ENCODE data around the gene SUMO3.

SUMO3 gene

DNA sequence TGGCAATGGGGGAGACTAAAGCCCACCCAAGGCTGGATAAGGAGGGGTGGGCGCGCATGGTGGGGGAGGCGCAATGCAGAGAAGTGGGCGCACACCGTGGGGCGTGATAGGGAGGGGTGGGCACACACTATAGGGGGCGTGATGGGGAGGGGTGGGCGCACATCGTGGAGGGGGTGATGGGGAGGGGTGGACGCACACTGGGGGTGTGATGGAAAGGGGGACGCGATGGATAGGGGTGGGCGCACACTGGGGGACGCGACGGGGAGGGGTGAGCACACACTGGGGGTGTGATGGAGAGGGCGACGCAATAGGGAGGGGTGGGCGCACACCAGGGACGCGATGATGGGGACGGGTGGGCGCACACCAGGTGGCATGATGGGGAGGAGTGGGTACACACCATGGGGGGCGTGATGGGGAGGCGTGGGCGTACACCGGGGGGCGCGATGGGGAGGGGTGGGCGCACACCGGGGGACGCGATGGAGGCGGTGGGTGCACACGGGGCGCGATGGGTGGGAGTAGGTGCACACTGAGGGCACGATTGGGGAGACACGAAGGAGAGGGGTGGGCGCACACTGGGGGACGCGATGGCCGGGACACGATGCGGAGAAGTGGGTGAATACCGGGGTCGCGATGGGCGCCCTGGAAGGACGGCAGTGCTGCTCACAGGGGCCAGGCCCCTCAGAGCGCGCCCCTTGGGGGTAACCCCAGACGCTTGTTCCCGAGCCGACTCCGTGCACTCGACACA is 929 bp downstream of the SUMO3 start:
- no peaks in the 10 kb centered on the region for H4K20me1 ChIP-seq (ENCODE audit: low read depth, low read length)
- H3K4me3 ChIP-seq (ENCODE audit: insufficient read depth, low read length, poor library complexity, severe bottlenecking): peak overlapping the region; percentile 65
- peak overlapping the region; percentile 64 for H3K4me2 ChIP-seq (ENCODE audit: low read depth, low read length, poor library complexity, severe bottlenecking)
- H3K79me2 ChIP-seq (ENCODE audit: insufficient read depth, low read length): peaks cover 53% of the 10 kb centered on the region
- H3F3A ChIP-seq (ENCODE audit: insufficient read depth): 0 out of 2 replicates have a peak, but pooled peaks cover 3% of the 10 kb centered on the region
- no peaks in the 10 kb centered on the region for H3K36me3 ChIP-seq (ENCODE audit: low read length)
- H3K27ac ChIP-seq (ENCODE audit: low read depth, low read length): no peak overlapping the region
- H3K9me3 ChIP-seq (ENCODE audit: insufficient read depth, low read length): 0 out of 2 replicates have a peak, but pooled peaks cover 3% of the 10 kb centered on the region
- no peak overlapping the region for H3K9ac ChIP-seq (ENCODE audit: low read length)
- no peaks in the 10 kb centered on the region for H3K27me3 ChIP-seq (ENCODE audit: low read length)
- no peaks in the 10 kb centered on the region for H3K9me2 ChIP-seq (replicated peaks; ENCODE audit: insufficient read depth, low read length)
- TF ChIP-seq, protein P1, sequence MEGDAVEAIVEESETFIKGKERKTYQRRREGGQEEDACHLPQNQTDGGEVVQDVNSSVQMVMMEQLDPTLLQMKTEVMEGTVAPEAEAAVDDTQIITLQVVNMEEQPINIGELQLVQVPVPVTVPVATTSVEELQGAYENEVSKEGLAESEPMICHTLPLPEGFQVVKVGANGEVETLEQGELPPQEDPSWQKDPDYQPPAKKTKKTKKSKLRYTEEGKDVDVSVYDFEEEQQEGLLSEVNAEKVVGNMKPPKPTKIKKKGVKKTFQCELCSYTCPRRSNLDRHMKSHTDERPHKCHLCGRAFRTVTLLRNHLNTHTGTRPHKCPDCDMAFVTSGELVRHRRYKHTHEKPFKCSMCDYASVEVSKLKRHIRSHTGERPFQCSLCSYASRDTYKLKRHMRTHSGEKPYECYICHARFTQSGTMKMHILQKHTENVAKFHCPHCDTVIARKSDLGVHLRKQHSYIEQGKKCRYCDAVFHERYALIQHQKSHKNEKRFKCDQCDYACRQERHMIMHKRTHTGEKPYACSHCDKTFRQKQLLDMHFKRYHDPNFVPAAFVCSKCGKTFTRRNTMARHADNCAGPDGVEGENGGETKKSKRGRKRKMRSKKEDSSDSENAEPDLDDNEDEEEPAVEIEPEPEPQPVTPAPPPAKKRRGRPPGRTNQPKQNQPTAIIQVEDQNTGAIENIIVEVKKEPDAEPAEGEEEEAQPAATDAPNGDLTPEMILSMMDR (IDR thresholded peaks at IDR 0.05; ENCODE audit: insufficient read depth, low read length, poor library complexity, severe bottlenecking): no peak
- TF ChIP-seq EZH2phosphoT487 (conservative IDR thresholded peaks at IDR 0.05; ENCODE audit: low read length): no peak
- no peak overlapping the region for H2AFZ ChIP-seq (ENCODE audit: low read depth, low read length, severe bottlenecking)

DNA sequence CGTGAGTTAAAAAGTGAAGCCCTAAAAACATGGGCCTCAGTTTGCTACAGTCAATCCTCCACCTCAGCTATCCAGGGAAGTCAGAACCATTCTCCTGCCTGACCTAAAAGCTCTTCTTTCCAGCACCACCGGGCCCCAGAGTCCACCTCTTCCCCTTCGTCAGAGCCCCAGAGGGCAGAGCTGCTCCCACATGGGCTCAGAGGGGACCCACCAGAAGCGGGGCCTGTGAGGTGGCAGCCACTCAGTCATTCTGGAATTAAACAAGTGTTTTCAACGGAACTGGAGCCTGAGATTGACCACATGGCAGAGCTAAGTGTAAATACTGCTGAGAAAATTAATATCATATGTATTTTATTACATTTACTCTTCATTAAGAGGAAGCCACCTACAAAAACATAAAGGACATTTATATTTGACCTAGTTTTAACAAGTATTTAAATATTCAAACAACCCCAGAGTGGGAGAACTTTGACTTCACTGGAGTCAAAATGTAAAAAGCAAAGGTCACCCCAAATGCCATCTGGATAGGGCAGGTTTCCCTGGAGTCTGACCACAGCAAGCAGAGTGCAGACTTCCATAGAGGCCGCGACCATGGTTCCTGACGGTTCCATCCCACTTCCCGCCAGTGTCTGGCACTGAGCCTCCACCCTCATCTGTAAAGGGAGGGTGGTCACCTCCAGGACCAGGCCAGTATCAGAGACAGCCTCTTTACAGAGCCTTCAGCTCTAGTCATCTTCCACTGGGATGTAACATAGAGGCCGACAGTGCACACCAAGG is 1.8 kb downstream of the SUMO3 start:
- Histone ChIP-seq H3K79me2 (ENCODE audit: insufficient read depth, low read length) (peaks cover 61% of the 10 kb centered on the region), H4K20me1 (ENCODE audit: low read depth, low read length) (no peaks in the 10 kb centered on the region)

DNA sequence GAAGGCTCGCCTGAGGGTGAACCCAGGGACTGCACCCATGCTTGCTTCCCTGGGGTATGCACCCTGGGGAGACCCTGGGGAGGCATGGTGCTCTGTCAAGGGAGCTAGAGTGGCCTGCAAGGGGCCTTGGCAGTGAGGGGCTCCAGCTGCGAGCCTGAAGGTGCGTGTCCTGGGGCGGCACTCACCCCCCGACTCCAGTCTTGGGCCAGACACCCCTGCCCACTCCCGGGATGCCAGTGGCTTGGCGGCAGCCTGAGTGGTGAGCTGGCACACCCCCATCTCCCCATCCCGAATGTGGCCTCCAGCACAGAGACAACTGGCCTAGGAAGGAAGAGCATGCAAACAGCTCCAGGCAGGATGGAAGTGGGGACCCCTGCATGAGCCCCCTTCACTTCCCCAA is 2.6 kb downstream of the SUMO3 start:
- no peak for TF ChIP-seq EZH2phosphoT487 (conservative IDR thresholded peaks at IDR 0.05; ENCODE audit: low read length)
- Histone ChIP-seq H3K4me3 (ENCODE audit: insufficient read depth, low read length, poor library complexity, severe bottlenecking) (no peak overlapping the region), H3K9me3 (ENCODE audit: insufficient read depth, low read length) (no peaks in the 10 kb centered on the region), H3K27ac (ENCODE audit: low read depth, low read length) (no peak overlapping the region), H3F3A (ENCODE audit: insufficient read depth) (0 out of 2 replicates have a peak, but pooled peaks cover 3% of the 10 kb centered on the region), H3K79me2 (ENCODE audit: insufficient read depth, low read length) (peaks cover 63% of the 10 kb centered on the region), H4K20me1 (ENCODE audit: low read depth, low read length) (no peaks in the 10 kb centered on the region), H3K36me3 (ENCODE audit: low read length) (no peaks in the 10 kb centered on the region), H2AFZ (ENCODE audit: low read depth, low read length, severe bottlenecking) (no peak overlapping the region), H3K27me3 (ENCODE audit: low read length) (no peaks in the 10 kb centered on the region), H3K9ac (ENCODE audit: low read length) (no peak overlapping the region), H3K9me2 (replicated peaks; ENCODE audit: insufficient read depth, low read length) (no peaks in the 10 kb centered on the region), H3K4me2 (ENCODE audit: low read depth, low read length, poor library complexity, severe bottlenecking) (no peak overlapping the region)

More for the DNA sequence above, 1.8 kb downstream of the SUMO3 start:
- Histone ChIP-seq H3K4me2 (ENCODE audit: low read depth, low read length, poor library complexity, severe bottlenecking) (no peak overlapping the region), H3K36me3 (ENCODE audit: low read length) (no peaks in the 10 kb centered on the region), H3K27me3 (ENCODE audit: low read length) (no peaks in the 10 kb centered on the region), H3K9me2 (replicated peaks; ENCODE audit: insufficient read depth, low read length) (no peaks in the 10 kb centered on the region), H3K27ac (ENCODE audit: low read depth, low read length) (no peak overlapping the region), H2AFZ (ENCODE audit: low read depth, low read length, severe bottlenecking) (no peak overlapping the region), H3K9me3 (ENCODE audit: insufficient read depth, low read length) (no peaks in the 10 kb centered on the region), H3F3A (ENCODE audit: insufficient read depth) (0 out of 2 replicates have a peak, but pooled peaks cover 3% of the 10 kb centered on the region), H3K4me3 (ENCODE audit: insufficient read depth, low read length, poor library complexity, severe bottlenecking) (no peak overlapping the region), H3K9ac (ENCODE audit: low read length) (no peak overlapping the region)
- TF ChIP-seq, protein P1 (IDR thresholded peaks at IDR 0.05; ENCODE audit: insufficient read depth, low read length, poor library complexity, severe bottlenecking): no peak
- TF ChIP-seq EZH2phosphoT487 (conservative IDR thresholded peaks at IDR 0.05; ENCODE audit: low read length): no peak
